Osteocyte (in vitro differentiated cells): ENCODE data around the gene NID2. TPM values are rescaled to one million over a fixed set of nuclear protein-coding genes. Genes with fewer than 3 reads are reported as not detected.

Source experiments
- DNase-seq: peaks from one replicate; pipeline ENCODE4 v3.0.0; 2021; ENCODE audit warnings: mixed read lengths; ENCODE audit not compliant: unreplicated experiment; ENCODE audit errors: extremely low spot score
- H3K27ac Mint-ChIP-seq: one replicate; pipeline ENCODE4 v1.8.0; 2021; ENCODE audit warnings: mild to moderate bottlenecking, mixed read lengths; ENCODE audit not compliant: unreplicated experiment
- H3K27me3 Mint-ChIP-seq: one replicate; pipeline ENCODE4 v1.8.0; 2021; ENCODE audit warnings: mixed read lengths; ENCODE audit not compliant: unreplicated experiment
- H3K36me3 Mint-ChIP-seq: one replicate; pipeline ENCODE4 v1.8.0; 2021; ENCODE audit warnings: mixed read lengths; ENCODE audit not compliant: unreplicated experiment
- H3K4me1 Mint-ChIP-seq: one replicate; pipeline ENCODE4 v1.8.0; 2021; ENCODE audit warnings: mixed read lengths; ENCODE audit not compliant: unreplicated experiment
- H3K4me3 Mint-ChIP-seq: one replicate; pipeline ENCODE4 v1.8.0; 2021; ENCODE audit warnings: mild to moderate bottlenecking, moderate library complexity, mixed read lengths; ENCODE audit not compliant: unreplicated experiment
- H3K9me3 Mint-ChIP-seq: one replicate; pipeline ENCODE4 v1.8.0; 2021; ENCODE audit warnings: mixed read lengths; ENCODE audit not compliant: unreplicated experiment
- CTCF ChIP-seq: fragments of 200-600 bp; sonication (generic); IDR thresholded peaks from 2 replicates; pipeline ENCODE4 v1.5.0; 2021; ENCODE audit warnings: antibody characterized with exemption, mild to moderate bottlenecking, moderate library complexity
- total RNA-seq: library from RNA; stranded (reverse); gene quantifications from 2 replicates; pipeline ENCODE4 v1.2.1, GENCODE V29; 2021

NID2 gene
- total RNA-seq, 1 donor from 2014 or later: 58.5 TPM

GRCh38 chr14:52089218-52089617 lies 20.4 kb upstream of the NID2 start:
- Mint-ChIP-seq H3K4me1 (peaks cover 44% of the 10 kb centered on the region), H3K27me3 (no peaks in the 10 kb centered on the region), H3K4me3 (no peak overlapping the region), H3K9me3 (no peaks in the 10 kb centered on the region), H3K36me3 (no peaks in the 10 kb centered on the region), H3K27ac (no peak overlapping the region)
- no peak for DNase-seq
- TF ChIP-seq CTCF: no peak

- no peaks in the 10 kb centered on the region for H3K36me3 Mint-ChIP-seq
- no peak for TF ChIP-seq CTCF
- H3K4me3 Mint-ChIP-seq: peak overlapping the region; percentile 20
- peak overlapping the region; percentile 73 for H3K27ac Mint-ChIP-seq
- no peaks in the 10 kb centered on the region for H3K9me3 Mint-ChIP-seq
- peaks cover 48% of the 10 kb centered on the region for H3K4me1 Mint-ChIP-seq
- DNase-seq: no peak
- no peaks in the 10 kb centered on the region for H3K27me3 Mint-ChIP-seq
These were observed 17.9 kb upstream of the NID2 start for GRCh38 chr14:52086711-52087110.

- peaks cover 62% of the 10 kb centered on the region for H3K4me1 Mint-ChIP-seq
- H3K36me3 Mint-ChIP-seq: no peaks in the 10 kb centered on the region
- TF ChIP-seq CTCF: no peak
- no peaks in the 10 kb centered on the region for H3K27me3 Mint-ChIP-seq
- H3K9me3 Mint-ChIP-seq: no peaks in the 10 kb centered on the region
- no peak overlapping the region for H3K27ac Mint-ChIP-seq
- no peak overlapping the region for H3K4me3 Mint-ChIP-seq
- DNase-seq: no peak
These were observed 14.0 kb upstream of the NID2 start for GRCh38 chr14:52082903-52083302.

GRCh38 chr14:52081964-52082363 lies 13.1 kb upstream of the NID2 start:
- TF ChIP-seq CTCF: no peak
- DNase-seq: no peak
- Mint-ChIP-seq H3K27ac (peak overlapping the region; percentile 82), H3K27me3 (no peaks in the 10 kb centered on the region), H3K9me3 (no peaks in the 10 kb centered on the region), H3K36me3 (no peaks in the 10 kb centered on the region), H3K4me3 (no peak overlapping the region), H3K4me1 (peaks cover 63% of the 10 kb centered on the region)

GRCh38 chr14:52080808-52081755 lies 12.2 kb upstream of the NID2 start:
- no peaks in the 10 kb centered on the region for H3K36me3 Mint-ChIP-seq
- peak overlapping the region; percentile 82 for H3K27ac Mint-ChIP-seq
- H3K9me3 Mint-ChIP-seq: no peaks in the 10 kb centered on the region
- H3K4me1 Mint-ChIP-seq: peaks cover 62% of the 10 kb centered on the region
- no peak for TF ChIP-seq CTCF
- H3K27me3 Mint-ChIP-seq: no peaks in the 10 kb centered on the region
- no peak overlapping the region for H3K4me3 Mint-ChIP-seq
- no peak for DNase-seq
